ENCODE measurements around the gene SLC2A11. TPM values are rescaled to one million over a fixed set of nuclear protein-coding genes. Genes with fewer than 3 reads are reported as not detected.

SLC2A11 gene
- total and polyA plus RNA-seq, 5 experiments from 2014 or later, result 3.6 to 23.6 (median 8.5) TPM

DNA sequence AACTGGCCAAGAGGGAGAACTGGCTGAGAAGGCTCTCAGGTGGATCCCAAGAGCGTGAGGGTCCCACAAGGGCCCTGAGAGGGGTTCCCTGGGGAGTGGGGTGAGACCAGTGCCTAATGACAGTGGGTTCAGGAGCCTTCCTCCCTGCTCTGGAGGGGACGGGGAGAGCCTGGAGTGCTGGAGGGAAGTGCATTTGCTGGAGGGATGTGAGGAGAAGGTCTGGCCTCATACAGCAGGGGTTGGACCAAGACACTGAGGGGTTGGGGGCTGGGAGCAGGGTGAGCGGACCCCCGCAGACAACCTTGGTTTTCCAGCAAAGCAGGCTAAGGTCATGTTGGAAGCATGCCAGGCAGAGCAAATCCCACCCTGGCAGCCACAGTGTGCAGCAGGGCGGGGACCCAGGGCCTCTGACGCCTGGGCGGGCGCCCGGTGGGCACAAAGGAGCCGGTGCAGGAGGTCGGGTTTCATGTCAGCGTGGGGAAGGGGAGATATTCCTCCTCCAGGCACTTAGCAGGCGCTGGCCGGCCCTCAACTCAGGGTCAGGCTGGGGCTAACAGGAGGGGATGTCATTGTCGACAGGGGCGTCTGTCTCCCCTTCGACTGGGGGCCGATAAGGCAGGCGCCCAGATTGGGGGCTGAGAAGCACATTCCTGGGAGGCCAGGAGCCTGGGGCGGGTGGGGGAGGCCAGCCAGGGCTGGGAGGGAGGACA, 15.8 kb upstream of the SLC2A11 start:
- Mint-ChIP-seq H3K36me3 (no peaks in the 10 kb centered on the region), H3K27ac (peak overlapping the region in 2 of 10 donors; percentile 69 to 73), H3K4me3 (no peak overlapping the region), H3K4me1 (peaks cover 16 to 60% (median 21%) of the 10 kb centered on the region in 4 donors), H3K9me3 (no peaks in the 10 kb centered on the region), H3K27me3 (peaks cover 0 to 2% (median 0%) of the 10 kb centered on the region in 5 donors)
- peak in 1 of 10 donors; percentile 50 for DNase-seq
- POLR2A ChIA-PET, result interaction anchor here (0.9 kb wide), 1 partner anchor 16 kb away, joined by 3 read pairs; the partner anchor contains the start of gene SLC2A11
- no peak for ATAC-seq

DNA sequence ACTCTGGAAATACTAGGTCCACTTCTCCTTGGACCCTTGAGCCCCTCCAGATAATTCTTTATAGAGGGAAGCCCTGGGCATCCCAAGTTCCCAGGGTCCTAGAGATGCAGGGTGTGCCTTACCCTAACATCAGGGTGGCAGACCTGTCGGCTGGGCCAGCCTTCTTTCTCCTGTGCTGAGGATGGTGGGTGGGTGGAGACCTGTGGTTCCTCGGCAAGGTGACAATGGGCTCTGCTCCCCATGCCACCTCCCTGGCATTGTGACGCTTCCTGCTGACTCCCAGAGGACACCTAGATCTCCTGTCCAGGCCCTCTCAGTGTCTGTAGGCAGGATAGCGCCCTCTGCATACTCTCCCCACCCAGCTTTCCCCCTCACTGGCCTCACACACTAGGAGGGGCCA, 15.1 kb upstream of the SLC2A11 start:
- H3K4me3 Mint-ChIP-seq, result no peak overlapping the region
- ATAC-seq (no peak), DNase-seq (peak in 1 of 10 donors; percentile 34)
- no peaks in the 10 kb centered on the region for H3K9me3 Mint-ChIP-seq
- peaks cover 0 to 2% (median 0%) of the 10 kb centered on the region in 5 donors for H3K27me3 Mint-ChIP-seq
- no peaks in the 10 kb centered on the region for H3K36me3 Mint-ChIP-seq
- H3K27ac Mint-ChIP-seq, result peak overlapping the region in 1 of 10 donors; percentile 53
- H3K4me1 Mint-ChIP-seq, result peaks cover 12 to 56% (median 17%) of the 10 kb centered on the region in 4 donors
- POLR2A ChIA-PET, result no interaction called here

DNA sequence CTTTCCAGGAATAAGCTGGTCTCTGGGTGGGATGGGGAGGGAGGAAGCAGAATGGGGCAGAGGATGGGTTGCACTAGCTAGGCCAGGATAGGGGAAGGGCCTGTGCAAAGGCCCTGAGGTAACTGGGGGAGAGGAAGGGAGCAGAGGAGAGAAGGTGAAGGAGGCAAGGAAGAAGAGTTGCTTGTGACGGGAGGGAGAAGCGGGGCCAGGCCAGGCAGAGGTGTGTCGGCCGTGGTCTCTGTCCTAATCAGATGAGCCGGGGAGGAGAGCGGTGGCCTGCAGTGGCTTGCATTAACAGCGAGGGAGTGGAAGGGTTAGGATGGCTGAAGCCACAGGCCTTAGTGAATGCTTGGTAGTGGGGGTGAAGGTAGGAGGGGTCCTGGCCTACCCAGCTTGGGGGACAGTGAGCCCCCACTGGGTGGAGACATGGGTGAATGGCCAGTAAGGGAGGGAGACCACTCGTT, 12.9 kb upstream of the SLC2A11 start:
- no peaks in the 10 kb centered on the region for H3K9me3 Mint-ChIP-seq
- H3K27ac Mint-ChIP-seq, result no peak overlapping the region
- ATAC-seq (no peak), DNase-seq (peak in 1 of 10 donors; percentile 18)
- POLR2A ChIA-PET, result interaction anchor here (0.5 to 1.1 kb wide), 2 partner anchors 74 to 113 kb away, joined by 3 read pairs; no protein-coding TSS in a partner anchor
- H3K4me3 Mint-ChIP-seq, result no peak overlapping the region
- H3K4me1 Mint-ChIP-seq, result peaks cover 0 to 46% (median 3%) of the 10 kb centered on the region in 4 donors
- H3K27me3 Mint-ChIP-seq, result no peaks in the 10 kb centered on the region
- no peaks in the 10 kb centered on the region for H3K36me3 Mint-ChIP-seq

DNA sequence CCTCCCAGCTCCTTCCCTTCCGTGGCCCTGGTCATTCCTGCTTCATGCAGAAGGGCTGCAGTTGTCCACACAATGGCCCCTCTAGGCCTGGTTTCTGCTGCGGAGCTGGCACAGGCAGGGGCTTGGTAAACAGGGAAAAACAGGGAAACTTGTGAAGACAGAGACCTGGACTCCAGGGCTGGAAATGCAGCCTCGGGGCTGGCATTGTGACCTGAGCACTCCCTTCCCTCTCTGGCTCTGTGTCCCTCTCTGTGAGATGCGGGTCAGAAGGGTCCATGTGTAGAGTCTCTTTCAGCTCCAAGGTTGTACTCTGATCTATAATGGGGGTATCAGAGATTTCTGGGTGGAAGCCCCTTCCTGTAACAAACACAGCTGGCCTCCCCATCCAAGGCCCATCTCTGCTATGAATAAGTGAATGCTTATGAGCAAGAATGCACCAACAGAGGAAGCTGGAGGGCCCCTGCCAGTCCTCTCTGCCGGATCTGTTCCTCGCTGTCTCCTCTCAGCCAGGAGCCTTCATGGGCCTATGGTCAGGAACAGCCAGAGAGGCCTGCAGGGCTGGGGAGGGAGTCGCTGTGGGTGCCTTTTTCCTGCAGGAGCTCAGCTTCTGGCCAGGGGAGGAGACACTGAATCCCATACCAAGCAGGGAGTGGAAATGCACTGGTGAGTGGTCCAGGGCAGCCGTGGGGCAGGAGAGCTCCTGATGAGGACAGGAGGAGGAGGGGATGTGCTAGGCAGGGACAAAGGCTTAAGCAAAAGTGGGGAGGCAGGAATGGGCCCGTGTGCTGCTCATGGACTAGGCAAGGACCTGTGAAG, 12.2 kb upstream of the SLC2A11 start:
- H3K27ac Mint-ChIP-seq, result peak overlapping the region in 1 of 10 donors; percentile 32
- H3K4me3 Mint-ChIP-seq, result peak overlapping the region in 1 of 10 donors; percentile 45
- POLR2A ChIA-PET, result interaction anchor here (0.6 to 1.0 kb wide), 2 partner anchors 8 to 682 kb away, joined by 3 read pairs; no protein-coding TSS in a partner anchor
- H3K27me3 Mint-ChIP-seq, result no peaks in the 10 kb centered on the region
- peak in 1 of 10 donors; percentile 62 for DNase-seq
- H3K36me3 Mint-ChIP-seq, result no peaks in the 10 kb centered on the region
- no peak for ATAC-seq
- no peaks in the 10 kb centered on the region for H3K9me3 Mint-ChIP-seq
- peaks cover 0 to 47% (median 4%) of the 10 kb centered on the region in 4 donors for H3K4me1 Mint-ChIP-seq

DNA sequence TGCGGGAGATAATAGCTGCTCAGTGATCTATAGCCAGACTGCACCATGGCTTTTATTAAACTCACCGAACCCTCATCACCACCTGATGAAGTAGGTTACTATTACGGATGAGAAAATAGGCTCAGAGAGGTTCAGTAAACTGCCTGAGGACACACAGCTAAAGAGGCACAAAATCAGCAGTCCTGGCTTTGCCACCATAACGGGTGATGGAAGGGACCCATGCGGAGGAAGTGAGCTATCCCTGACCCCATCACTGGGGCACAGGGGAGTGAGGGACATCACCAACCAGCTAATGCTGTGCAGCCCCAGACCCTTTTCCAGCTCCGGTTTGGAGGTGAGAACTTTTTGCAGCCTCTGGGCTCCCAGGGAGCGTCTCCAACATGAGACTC, 11.6 kb upstream of the SLC2A11 start:
- DNase-seq (no peak), ATAC-seq (no peak)
- no peaks in the 10 kb centered on the region for H3K36me3 Mint-ChIP-seq
- no peaks in the 10 kb centered on the region for H3K27me3 Mint-ChIP-seq
- H3K4me3 Mint-ChIP-seq, result no peak overlapping the region
- H3K9me3 Mint-ChIP-seq, result no peaks in the 10 kb centered on the region
- H3K4me1 Mint-ChIP-seq, result peaks cover 0 to 46% (median 4%) of the 10 kb centered on the region in 4 donors
- POLR2A ChIA-PET, result interaction anchor here (0.6 to 1.1 kb wide), 3 partner anchors 8 to 682 kb away, joined by 3 read pairs; no protein-coding TSS in a partner anchor
- H3K27ac Mint-ChIP-seq, result no peak overlapping the region

DNA sequence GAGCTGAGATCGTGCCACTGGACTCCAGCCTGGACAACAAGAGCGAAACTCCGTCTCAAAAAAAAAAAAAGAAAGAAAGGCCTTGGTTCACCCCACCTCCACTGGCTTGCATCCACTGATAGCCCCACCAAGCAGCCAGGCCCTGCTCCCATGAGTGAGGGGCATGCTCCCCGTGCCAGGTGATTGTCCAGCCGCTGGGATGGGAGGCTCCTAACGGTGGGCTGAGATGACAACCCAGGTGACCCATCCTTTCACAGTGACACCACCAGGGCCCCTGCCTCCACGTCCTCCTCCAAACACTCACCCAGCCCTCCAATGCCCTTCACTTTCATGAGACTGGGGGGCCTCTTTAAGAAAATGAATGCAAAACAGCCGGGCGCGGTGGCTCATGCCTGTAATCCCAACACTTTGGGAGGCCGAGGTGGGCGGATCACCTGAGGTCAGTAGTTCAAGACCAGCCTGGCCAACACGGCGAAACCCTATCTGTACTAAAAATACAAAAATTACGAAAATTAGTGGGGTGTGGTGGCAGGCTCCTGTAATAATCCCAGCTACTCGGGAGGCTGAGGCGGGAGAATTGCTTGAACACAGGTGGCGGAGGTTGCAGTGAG, 10.3 kb upstream of the SLC2A11 start:
- Mint-ChIP-seq H3K4me1 (peaks cover 0 to 42% (median 4%) of the 10 kb centered on the region in 4 donors), H3K9me3 (no peaks in the 10 kb centered on the region), H3K27ac (no peak overlapping the region), H3K36me3 (no peaks in the 10 kb centered on the region), H3K4me3 (no peak overlapping the region), H3K27me3 (no peaks in the 10 kb centered on the region)
- POLR2A ChIA-PET, result interaction anchor here (1.1 kb wide), 1 partner anchor 83 kb away, joined by 3 read pairs; no protein-coding TSS in a partner anchor
- DNase-seq (no peak), ATAC-seq (no peak)

DNA sequence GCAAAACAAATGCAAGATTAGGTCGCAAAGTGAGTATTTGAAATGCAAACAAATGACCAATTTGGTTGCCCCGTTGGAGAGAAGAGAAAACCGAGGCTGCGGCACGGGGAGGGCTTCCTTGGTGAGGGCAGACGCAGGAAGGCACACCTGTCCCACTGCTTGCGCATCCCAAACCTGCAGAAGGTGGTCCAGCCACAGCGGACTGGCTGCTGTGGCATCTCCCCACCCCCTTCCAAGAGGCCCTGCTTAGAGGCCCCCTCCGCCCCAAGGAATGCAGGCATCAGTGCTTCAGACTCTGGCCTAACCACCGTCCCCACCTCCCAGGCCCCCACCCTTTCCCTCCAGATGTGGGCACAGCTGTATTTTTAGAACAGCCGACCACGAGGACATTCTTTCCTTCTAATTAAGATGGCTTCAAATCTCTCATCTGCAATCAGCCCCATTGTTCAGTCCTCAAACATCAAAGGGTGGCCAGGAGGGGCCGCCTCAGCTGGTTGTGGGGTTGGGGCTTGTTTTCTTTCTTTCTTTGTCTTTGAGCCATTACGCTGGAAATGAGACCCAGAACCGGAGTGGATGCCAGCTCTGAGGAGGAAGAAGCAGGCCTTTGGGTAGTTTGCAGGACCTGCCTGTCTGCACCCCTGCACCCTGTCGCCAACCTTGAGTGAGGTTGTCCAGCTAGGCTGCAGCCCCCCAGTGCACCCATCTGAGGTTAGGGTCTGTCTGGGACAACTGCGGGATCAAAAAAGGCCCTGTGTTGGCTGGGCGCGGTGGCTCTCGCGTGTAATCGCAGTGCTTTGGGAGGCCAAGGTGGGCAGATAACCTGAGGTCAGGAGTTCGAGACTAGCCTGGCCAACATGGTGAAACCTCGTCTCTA, 9.4 kb upstream of the SLC2A11 start:
- POLR2A ChIA-PET, result no interaction called here

DNA sequence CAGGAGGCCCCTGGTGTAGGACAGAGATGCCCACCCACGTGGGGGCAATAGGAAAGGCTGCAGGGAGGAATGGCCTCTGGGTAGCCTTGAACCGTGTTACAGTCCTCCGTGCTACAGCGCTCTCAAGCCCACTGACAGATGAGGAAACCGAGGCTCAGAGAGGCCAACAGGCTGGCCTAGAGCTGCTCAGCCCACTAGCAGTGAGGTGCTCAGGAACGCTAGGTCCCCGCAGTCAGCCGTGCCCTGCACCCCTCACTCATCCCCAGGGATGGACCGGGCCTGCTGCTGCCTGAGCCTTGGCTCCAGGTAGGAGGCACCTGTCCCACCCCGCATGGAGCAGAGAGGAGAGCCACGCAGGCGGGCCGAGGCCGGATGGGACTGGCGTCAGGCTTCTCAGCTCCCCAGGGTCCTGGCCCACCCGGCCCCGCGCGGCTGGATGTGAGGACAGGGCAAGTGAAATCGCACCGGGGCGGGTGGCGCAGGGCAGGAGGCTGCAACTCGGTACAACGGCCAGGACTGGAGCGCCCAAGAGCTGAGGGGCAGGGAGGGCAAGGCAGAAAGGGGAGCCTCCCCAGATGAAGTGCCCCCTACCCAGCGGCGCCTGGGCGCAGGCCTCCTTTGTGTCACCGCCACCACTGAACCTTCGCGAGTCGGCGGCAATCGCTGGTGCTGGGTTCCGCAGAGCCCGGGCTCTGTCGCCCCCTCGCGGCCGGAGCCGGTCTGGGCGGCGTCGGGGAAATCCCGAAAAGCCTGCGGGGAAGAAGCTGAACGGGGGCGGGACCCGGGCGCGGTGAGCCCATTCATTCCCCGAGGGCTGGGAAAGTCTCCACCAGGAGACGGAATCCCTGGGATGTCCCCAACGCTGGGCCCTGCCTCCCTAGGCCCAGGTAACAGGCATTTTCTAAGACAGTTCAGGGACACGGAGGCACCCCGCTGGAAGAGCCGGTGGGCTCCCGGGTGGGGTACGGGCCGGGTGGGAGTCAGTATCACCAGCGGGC, 8.4 kb upstream of the SLC2A11 start:
- DNase-seq (peak; percentile 73 to 91 (median 84)), ATAC-seq (peak; percentile 96 to 97)
- peaks cover 0 to 31% (median 4%) of the 10 kb centered on the region in 4 donors for H3K4me1 Mint-ChIP-seq
- POLR2A ChIA-PET, result interaction anchor here (0.8 to 1.2 kb wide), 3 partner anchors 8 to 78 kb away, joined by 3 to 5 read pairs (median 5); partner anchors contain the start of gene SLC2A11
- no peaks in the 10 kb centered on the region for H3K36me3 Mint-ChIP-seq
- H3K27ac Mint-ChIP-seq, result no peak overlapping the region
- H3K27me3 Mint-ChIP-seq, result no peaks in the 10 kb centered on the region
- H3K4me3 Mint-ChIP-seq, result peak overlapping the region in 2 of 10 donors; percentile 33 to 55
- no peaks in the 10 kb centered on the region for H3K9me3 Mint-ChIP-seq

More for the DNA sequence above, 9.4 kb upstream of the SLC2A11 start:
- H3K4me3 Mint-ChIP-seq, result no peak overlapping the region
- no peak overlapping the region for H3K27ac Mint-ChIP-seq
- no peak for ATAC-seq
- H3K4me1 Mint-ChIP-seq, result peaks cover 0 to 35% (median 4%) of the 10 kb centered on the region in 4 donors
- DNase-seq, result peak in 1 of 10 donors; percentile 45
- H3K9me3 Mint-ChIP-seq, result no peaks in the 10 kb centered on the region
- no peaks in the 10 kb centered on the region for H3K27me3 Mint-ChIP-seq
- H3K36me3 Mint-ChIP-seq, result no peaks in the 10 kb centered on the region

DNA sequence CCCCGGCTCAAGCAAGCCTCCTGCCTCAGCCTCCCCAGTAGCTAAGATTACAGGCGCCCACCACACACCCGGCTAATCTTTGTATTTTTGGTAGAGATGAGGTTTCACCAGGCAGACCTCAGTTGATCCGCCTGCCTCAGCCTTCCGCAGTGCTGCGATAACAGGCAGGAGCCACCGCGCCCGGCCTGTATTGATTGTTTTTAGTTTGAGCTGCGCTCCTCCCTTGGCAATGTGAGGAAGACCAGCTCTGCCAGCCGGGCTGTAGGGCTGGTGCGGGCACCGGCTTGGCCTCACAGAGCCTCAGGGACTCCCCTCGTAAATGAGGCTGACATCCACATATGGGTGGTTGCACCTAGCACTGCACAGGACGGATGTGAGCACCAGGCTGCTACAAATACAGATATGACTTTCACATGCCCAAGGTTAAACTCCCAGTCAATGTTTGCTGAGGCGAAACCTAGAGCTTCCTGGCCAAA, 7.5 kb upstream of the SLC2A11 start:
- Mint-ChIP-seq H3K27me3 (no peaks in the 10 kb centered on the region), H3K36me3 (no peaks in the 10 kb centered on the region), H3K4me3 (peak overlapping the region in 2 of 10 donors; percentile 3 to 8), H3K27ac (no peak overlapping the region), H3K4me1 (peaks cover 0 to 24% (median 4%) of the 10 kb centered on the region in 4 donors), H3K9me3 (no peaks in the 10 kb centered on the region)
- POLR2A ChIA-PET, result interaction anchor here (0.8 to 1.2 kb wide), 3 partner anchors 7 to 79 kb away, joined by 3 to 5 read pairs (median 5); partner anchors contain the start of gene SLC2A11
- DNase-seq, result no peak
- no peak for ATAC-seq

DNA sequence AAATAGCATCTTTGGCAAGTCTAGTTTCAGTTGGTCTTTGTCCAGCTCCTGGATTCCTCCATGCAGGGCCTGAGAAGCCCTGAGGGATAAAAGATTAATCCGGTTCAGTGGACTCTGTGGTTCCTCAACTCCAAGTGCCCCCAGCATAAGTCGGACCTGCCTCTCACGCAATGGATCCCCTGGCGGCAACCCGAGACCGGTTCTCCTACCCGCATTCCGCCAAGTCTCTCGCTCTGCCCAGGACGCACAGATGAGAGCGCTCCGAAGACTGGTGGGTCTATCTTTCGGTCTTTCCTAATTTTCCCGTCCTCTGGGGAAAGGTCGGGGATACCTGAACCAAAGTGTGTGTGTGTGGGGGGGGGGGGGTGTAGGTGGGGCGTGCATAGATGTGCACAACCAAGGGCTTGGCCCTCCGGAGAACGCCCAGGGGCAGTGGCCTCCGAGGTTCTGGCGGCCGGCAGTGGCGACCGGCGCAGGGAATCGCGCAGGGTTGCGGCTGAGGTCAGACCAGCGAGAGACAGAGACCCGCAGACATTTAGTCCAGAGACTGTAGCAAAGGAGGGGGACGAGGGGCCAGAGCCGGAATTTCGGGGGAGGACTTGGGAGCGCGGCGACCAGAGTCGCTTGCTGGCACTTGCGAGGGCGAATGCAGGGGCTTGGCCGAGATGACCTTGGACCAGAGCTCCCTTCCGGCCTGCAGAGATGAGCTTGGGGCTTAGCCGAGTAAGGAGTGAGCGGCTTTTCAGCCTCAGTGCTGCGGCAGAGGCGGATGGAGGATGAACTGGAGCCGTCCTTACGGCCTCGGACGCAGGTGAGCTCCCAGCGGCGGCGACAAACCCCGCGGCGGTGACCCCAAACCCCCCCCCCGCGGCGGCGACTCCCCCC, 712 bp upstream of the SLC2A11 start:
- DNase-seq (peak in 2 of 10 donors; percentile 13 to 16), ATAC-seq (peak; percentile 41 to 46)
- Mint-ChIP-seq H3K27me3 (no peaks in the 10 kb centered on the region), H3K36me3 (no peaks in the 10 kb centered on the region), H3K4me1 (peaks cover 9 to 21% (median 19%) of the 10 kb centered on the region in 4 donors), H3K27ac (peak overlapping the region in 9 of 10 donors; percentile 31 to 94 (median 84)), H3K9me3 (no peaks in the 10 kb centered on the region), H3K4me3 (peak overlapping the region; percentile 93 to 98 (median 96))
- POLR2A ChIA-PET, result interaction anchor here (0.6 to 3.0 kb wide), 17 partner anchors 7 to 162 kb away, joined by 3 to 52 read pairs (median 5); partner anchors contain the start of genes C22orf15, DERL3, MIF and MMP11
